GM21526 (cell line): Measurements from ENCODE around the gene KY.

Experiments used
- ATAC-seq: cut with Tn5 transposase; IDR thresholded peaks from one replicate; pipeline ENCODE4 v1.9.1; 2021; ENCODE audit warnings: moderate library complexity; ENCODE audit not compliant: unreplicated experiment, low FRiP score

KY gene

GRCh38 chr3:134650431-134651346 is at the start of gene KY:
TSS of gene KY (minus strand) at chr3:134651022. CDS start at chr3:134650960, 62 bp downstream.
- ATAC-seq: no peak

GRCh38 chr3:134699721-134700120 is 48.9 kb upstream of the KY start:
- ATAC-seq: no peak

GRCh38 chr3:134699141-134699711 is 48.4 kb upstream of the KY start:
- no peak for ATAC-seq

GRCh38 chr3:134697830-134698689 is 47.2 kb upstream of the KY start:
- ATAC-seq: no peak

- ATAC-seq: no peak
Observed at GRCh38 chr3:134696155-134696554, 45.3 kb upstream of the KY start.

- no peak for ATAC-seq
Observed at GRCh38 chr3:134694946-134695543, 44.2 kb upstream of the KY start.

GRCh38 chr3:134694466-134694865 is 43.6 kb upstream of the KY start:
- ATAC-seq: no peak

GRCh38 chr3:134693804-134694203 is 43.0 kb upstream of the KY start:
- no peak for ATAC-seq

GRCh38 chr3:134693226-134693625 is 42.4 kb upstream of the KY start:
- no peak for ATAC-seq

- ATAC-seq: no peak
Observed at GRCh38 chr3:134690226-134690625, 39.4 kb upstream of the KY start.

GRCh38 chr3:134687642-134688041 is 36.8 kb upstream of the KY start:
- no peak for ATAC-seq

GRCh38 chr3:134685929-134686802 is 35.3 kb upstream of the KY start:
- no peak for ATAC-seq

GRCh38 chr3:134682196-134682880 is 31.5 kb upstream of the KY start:
- no peak for ATAC-seq

- no peak for ATAC-seq
Observed at GRCh38 chr3:134681522-134681900, 30.7 kb upstream of the KY start.

GRCh38 chr3:134680796-134681521 is 30.1 kb upstream of the KY start:
- ATAC-seq: no peak

GRCh38 chr3:134677987-134678308 is 27.1 kb upstream of the KY start:
- no peak for ATAC-seq

GRCh38 chr3:134677196-134677986 is 26.6 kb upstream of the KY start:
- ATAC-seq: no peak

- no peak for ATAC-seq
Observed at GRCh38 chr3:134675726-134676256, 25.0 kb upstream of the KY start.
